Panc1 (cell line): ENCODE data around the gene TBRG4.

Experiments used
- CTCF ChIP-seq: fragments of 450-650 bp; IDR thresholded peaks from 2 replicates; pipeline ENCODE4 v1.5.1; 2017; ENCODE audit warnings: mild to moderate bottlenecking
- REST ChIP-seq, 2 experiments: IDR thresholded peaks; 2 replicates each; pipeline ENCODE4 v1.6.1; 2011 to 2012; ENCODE audit warnings: low read depth in 2 of 2, control low read depth in 1 of 2, low read length in 1 of 2, mild to moderate bottlenecking in 1 of 2, moderate library complexity in 1 of 2; ENCODE audit not compliant: insufficient read depth in 1 of 2

GRCh38 chr7:45081670-45081974 is 29.9 kb downstream of the TBRG4 start:
- TF ChIP-seq CTCF (no peak), REST (IDR thresholded peaks at IDR 0.05; ENCODE audit: insufficient read depth in 1 of 2, low read depth in 2 of 2, low read length in 1 of 2) (no peak)
